ENCODE measurements around the gene GMDS.

The GMDS gene

DNA sequence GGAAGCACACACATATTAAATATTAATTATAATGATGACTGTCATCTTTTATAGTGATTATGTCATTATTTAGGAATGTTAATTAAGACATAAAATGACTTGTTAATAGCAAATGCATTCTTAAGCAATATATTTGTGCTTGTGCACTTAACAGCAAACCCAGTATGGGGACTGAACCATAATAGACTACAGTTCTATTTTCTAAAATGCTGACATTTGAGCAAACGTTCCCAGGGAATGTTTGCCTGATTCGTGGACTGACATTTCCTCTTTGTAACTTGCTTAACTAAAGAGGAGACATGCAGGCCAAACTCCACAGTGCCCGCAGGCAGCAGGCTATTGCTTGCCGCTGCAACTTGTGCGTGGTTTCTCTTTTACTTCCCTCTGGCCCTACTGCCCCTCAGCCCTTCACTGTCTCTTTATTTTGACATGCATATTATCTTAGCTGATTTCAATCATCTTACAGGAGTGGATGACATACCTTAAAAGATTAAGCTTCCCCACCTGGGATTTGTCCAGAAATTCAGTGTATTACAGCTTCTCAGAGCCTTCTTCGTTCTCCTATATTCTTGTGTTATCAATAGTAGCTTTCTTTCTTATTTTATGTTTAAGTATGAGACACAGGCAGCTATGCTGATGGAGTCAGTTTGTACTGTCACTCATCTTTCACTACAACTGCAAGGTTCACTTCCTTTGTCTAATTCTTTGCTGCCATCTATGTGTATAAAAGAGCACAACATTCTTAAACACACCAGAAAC lies 141.5 kb downstream of the GMDS start:
- no peak for DNase-seq (ENCODE audit: low read depth in 1 of 2, low spot score in 1 of 2)

DNA sequence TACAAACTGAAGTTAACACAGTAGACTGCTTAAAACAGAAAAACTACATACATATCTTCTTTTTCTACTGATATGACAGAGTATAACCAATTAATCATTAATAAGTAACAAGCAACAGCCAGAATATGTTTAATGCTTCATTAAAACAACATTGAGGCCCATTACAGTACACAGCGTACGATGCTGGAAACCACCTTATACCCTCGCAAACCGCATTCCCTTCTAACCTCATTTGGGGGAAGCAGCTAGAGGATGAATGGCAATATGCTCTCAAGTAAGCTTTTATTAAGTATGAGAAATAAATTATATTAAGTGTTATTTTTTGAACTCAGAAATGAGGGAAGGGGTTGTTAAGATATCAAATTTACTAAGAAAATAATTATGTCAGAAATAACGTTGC lies 142.4 kb downstream of the GMDS start:
- no peak for DNase-seq (ENCODE audit: low read depth in 1 of 2, low spot score in 1 of 2)

DNA sequence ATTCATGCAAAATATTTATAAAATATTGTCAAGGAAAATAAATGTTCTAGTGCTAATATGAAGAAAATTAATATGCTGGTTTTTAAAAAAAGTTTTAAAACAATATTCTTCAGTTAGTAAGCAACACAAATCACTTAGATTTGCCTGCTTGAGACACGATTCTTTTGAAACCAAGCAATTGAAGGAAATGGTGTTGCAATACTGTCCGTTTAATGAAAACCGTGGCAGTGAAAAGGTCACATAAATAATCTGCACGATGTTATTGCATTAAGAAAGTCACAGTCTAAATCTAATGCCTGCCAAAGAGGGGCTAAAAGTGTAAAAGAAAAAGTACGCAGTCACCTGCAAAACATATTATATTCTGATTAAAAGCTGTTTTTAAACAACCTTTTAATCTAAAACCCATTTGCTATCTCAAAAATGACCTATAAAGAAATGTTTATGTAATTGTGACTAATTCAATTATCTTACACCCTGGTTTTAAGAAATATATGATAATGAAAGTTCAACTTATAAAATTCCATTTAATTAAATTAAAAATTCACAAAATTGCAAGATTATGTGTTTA lies 143.0 kb downstream of the GMDS start:
- DNase-seq (ENCODE audit: low read depth in 1 of 2, low spot score in 1 of 2) = no peak

DNA sequence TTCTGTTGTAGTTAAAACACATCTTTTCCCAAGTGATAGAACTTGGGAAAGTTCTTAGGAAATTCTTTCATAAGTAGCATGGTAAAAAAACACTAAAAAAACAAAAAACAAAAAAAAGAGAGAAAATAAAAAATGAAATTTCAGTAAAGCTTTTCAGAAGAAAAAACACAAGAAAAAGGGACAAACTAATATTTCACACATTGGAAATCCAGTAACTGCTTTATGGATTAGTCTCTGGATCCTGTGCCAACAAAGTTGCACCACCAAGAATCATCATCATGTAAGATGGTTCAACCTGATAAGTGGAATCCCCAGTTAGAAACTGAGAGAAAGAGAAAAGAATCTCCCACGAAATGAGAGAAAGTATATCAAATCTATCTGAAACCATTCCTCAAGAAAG lies 144.2 kb downstream of the GMDS start:
- DNase-seq (ENCODE audit: low read depth in 1 of 2, low spot score in 1 of 2) = no peak

DNA sequence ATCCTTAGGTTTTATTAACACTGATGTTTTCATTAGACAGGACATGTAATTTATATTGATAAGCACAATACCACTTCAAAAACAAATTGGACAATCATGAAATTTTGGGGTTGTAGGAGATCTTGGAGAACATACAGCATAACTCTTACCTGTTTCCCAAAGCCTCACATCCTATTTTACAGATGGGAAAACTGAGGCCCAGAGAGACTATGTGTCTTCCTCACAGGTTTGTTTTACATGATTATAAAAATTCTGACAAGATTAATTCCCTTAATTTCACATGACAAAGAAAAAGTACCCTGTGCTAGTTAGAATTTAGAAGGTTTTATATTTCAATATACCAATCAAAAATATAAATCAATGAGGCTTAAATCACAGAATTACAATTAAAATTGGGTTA lies 145.5 kb downstream of the GMDS start:
- DNase-seq (ENCODE audit: low read depth in 1 of 2, low spot score in 1 of 2) = no peak

DNA sequence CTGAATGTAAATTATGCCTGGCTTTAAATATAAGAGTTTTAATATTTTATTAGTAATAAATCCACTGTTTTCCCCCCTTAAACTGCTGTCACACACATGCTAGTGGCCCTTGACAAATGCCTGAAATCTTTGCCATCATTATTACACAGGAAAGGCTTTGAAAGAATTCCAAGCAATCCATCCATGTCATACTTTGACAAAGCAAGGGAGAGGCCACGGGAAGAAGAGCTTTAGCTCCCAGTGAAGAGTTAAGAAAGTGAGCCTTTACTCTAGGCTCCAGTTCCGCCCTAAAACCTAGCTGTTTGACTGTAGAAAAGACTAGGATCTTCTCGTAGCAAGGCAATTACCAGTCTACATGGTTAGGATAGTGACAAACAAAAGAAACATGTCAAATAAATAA lies 147.9 kb downstream of the GMDS start:
- no peak for DNase-seq (ENCODE audit: low read depth in 1 of 2, low spot score in 1 of 2)

DNA sequence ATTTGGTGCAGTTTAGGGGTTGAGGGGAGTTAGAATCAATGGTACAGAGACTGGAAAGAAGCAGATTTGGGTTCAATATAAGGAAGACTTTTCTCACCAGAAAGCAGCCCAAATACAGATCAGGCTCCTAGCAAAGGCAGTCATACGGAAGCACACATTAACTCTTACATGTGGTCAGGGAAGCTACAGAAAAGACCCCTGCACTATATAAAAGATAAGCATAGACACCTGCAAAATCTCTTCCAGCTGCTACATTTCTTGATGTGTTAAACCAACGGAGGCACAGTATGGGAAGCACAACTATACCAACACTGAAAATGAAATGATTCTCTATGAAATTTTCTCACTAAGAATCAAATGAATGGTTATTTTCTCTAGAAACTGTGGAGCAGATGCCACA lies 150.8 kb downstream of the GMDS start:
- no peak for DNase-seq (ENCODE audit: low read depth in 1 of 2, low spot score in 1 of 2)

DNA sequence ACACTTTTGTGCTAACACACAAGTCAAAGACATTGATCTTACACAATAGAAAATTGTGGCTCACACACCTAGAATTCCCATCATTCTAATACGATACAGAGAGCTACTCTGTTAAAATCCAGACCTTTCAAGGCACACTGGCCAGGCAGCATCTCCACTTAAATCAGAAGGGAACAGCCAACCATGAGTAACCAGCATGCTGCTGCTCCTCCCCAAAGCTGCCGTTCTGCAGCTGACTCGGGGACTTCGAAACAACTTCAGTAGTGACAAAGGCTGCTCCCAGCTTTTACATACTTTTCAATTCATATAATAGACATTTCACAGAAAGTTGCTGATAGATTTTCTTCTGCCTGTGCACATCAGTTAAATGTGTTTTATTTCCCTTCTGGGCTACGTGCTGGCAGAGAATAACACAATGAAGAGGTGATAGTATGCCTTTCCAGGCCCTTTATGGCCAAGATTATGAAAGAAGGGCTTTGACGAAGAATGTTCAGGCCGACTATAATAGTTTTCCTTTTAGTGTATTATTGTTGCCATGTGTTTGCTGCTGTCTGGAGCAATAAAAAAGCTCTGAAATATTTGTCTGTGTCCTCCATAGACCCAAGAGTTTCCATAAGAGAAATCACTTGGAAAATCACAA lies 159.0 kb downstream of the GMDS start:
- DNase-seq (ENCODE audit: low read depth in 1 of 2, low spot score in 1 of 2) = no peak

DNA sequence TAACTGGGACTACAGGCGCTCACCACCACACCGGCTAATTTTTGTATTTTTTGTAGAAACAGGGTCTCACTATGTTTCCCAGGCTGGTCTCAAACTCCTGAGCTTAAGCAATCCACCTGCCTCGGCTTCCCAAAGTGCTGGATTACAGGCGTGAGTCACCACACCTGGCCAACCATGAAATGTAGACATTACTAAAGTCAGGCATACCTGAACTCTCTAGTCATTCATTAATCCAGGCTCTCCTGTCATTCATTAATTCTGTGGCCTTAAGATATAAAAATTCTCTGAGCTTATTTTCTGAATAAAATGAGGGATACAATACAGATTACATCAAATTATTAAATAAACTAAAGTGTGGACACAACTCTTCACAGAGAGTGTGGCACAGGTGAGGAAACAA lies 159.7 kb downstream of the GMDS start:
- no peak for DNase-seq (ENCODE audit: low read depth in 1 of 2, low spot score in 1 of 2)

DNA sequence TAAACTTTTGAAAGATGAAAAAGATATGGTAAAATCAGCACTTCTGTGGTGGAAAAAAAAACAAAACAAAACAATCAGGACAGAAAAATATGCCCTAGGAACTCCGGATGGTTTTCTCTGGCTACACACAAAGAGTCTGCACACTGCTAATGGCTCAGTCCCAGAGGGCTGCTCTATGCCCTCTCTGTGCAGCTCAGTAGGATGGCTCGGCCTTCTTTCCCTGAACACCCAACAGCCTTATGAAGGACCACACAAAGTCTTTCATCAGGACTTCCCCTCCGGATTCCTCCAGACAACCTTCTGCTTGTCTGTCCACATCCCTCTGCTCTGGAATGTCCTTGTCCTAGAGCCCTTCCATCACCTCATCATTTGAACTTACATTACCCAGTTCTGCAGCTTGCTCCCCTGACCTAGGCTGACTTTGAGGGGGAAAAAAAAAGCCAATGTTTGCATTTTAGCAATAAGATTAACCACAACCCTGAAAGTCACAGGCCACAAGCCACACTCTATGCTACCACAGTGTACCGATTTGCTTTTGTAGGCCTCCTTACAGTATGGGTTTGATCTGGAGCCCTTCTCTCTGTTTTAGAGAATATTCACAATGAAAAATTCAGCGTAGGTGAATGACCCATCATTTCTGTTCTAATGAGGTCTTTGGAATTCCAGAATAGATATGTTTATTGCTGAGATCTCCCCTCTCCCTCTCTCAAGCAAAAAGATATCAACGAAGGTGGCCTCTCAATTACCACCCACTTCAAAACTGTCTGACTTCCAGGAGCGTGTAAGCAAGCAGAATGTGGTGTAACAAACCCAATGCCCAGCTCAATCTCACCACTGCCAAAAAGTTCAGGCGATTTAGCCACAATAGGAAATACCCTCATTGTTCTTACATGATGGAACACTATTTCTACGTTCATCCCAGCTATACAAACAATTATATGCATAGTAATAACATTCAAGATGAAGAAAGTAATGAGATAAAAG lies 164.0 kb downstream of the GMDS start:
- no peak for DNase-seq (ENCODE audit: low read depth in 1 of 2, low spot score in 1 of 2)

DNA sequence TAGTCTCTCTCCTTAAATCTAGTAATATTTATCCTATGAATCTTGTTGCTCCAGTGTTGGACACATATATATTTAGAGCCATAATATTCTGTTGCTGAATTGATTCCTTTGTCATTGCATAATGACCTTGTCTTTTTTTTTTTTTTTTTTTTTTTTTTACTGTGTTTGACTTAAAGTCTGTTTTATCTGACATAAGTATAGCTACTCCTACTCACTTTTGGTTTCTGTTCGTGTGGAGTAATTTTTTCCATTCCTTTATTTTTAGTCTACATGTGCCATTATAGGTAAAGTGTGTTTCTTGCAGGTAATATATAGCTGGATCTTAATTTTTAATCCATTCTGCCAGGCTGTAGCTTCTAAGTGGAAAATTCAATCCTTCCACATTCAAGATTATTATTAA lies 166.5 kb downstream of the GMDS start:
- no peak for DNase-seq (ENCODE audit: low read depth in 1 of 2, low spot score in 1 of 2)

DNA sequence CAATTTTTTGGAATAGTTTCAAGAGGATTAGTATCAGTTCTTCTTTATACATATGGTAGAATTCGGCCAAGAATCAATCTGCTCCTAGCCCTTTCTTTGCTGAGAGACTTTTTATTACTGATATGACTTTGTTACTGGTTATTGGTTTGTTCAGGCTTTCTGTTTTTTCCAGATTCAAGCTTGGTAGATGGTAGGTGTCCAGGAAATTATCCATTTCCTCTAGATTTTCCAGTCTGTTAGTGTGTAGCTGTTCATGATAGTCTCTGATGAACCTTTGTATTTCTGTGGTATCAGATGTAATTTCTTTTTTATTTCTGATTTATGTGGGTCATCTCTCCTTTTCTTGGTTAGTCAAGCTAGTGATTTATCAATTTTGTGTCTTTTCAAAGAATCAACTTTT lies 167.6 kb downstream of the GMDS start:
- DNase-seq (ENCODE audit: low read depth in 1 of 2, low spot score in 1 of 2) = no peak

DNA sequence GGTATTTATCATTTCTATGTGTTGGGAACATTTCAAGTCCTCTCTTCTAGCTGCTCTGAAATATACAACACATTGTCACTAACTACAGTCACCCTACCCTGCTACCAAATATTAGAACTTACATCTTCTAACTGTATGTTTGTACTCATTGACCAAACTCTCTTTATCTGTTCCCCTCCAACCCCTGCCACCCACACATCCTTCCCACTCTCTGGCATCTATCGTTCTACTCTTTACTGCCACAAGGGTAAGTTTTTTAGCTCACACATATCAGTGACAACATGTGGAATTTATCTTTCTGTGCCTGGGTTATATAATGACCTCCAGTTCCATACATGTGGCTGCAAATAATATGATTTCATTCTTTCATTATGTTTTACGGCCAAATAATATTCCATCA lies 171.9 kb downstream of the GMDS start:
- DNase-seq (ENCODE audit: low read depth in 1 of 2, low spot score in 1 of 2) = no peak

DNA sequence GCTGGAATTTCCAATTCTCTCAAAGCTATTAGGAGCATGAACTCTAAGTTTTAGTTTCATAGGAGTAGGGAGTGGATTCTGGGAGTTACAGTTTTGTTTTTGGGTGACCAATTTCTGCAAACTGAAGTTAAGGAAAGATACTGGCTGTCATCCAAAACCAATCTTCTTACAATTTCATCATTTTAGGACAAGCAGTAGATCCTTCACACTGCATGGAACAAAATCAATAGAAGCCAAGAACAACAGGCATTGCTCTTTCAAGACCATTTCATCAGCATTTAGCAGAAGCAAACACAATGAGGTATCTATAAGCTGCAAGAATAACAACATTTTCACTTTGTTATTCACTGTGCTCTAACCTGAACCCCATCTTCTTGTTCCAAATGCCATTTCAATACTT lies 173.0 kb downstream of the GMDS start:
- no peak for DNase-seq (ENCODE audit: low read depth in 1 of 2, low spot score in 1 of 2)

DNA sequence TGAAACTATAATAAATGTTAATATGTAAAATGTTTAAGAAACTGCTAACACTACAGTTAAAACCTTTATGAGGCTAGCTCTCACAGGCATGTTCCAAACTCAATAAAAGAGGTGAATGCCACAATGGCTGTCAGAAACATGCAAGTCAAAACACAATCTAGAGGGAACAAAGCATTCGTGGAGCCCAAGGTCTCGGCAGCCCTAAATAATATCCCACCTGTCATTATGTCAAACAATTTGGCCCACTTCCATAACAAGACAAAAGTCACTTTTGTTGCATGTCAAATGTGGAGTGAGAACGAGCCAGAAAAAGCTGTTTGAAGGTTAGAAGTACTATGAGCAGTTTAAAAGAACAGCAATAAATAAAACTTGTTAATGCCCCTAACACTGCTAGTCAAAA lies 181.9 kb downstream of the GMDS start:
- DNase-seq (ENCODE audit: low read depth in 1 of 2, low spot score in 1 of 2) = no peak

DNA sequence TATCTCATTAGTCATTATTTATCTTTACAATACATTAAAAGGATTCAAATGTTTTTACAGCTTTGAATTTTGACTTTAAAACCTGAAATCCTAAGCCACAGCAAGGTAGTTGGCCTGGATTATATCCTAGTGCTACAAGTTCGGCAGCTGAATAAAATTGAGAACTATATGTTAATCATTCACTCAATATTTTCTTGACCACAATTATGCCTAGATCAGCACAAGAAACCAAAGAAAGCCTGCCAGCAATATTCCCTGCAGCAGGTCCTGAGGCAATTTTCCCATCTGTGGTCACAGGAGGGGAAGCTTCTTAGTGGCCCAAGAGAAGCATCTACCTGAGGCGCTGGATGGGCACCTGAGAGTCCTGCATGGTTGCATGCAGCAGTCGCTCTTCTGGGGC lies 183.5 kb downstream of the GMDS start:
- DNase-seq (ENCODE audit: low read depth in 1 of 2, low spot score in 1 of 2) = no peak

DNA sequence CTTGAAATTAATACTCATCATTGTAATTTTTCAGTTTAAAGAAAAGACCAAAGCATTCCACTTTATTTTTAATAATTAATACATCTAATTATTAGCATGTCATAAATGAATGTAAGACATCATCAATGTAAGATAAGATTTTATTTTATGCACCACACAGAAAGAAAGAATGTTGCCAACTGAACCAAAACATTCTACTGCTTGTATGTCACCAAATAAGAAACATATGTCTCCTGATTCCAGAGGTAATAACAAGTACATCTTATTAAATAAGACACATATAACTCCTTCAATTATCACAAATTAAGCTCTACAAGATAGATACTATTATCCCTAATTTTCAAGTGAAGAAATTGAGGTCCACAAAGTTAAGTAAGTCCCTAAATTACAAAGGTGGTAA lies 189.5 kb downstream of the GMDS start:
- no peak for DNase-seq (ENCODE audit: low read depth in 1 of 2, low spot score in 1 of 2)

DNA sequence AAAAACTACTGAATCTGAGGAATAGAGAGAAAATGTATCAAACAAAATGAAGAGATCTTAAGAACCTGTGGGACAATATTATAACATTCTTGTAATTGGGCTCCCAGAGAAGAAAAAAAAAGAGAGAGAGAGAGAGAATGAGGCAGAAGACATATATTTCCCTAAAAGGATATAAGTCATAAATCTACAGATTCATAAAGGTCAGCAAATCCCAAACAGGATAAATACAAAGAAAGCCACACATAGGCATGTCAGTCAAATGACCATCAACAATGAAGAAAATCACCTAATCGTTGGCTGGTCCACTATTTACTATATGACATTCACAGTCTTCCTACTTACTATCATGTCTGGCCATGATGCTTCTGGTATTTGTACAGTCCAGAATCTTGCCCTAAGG lies 190.3 kb downstream of the GMDS start:
- no peak for DNase-seq (ENCODE audit: low read depth in 1 of 2, low spot score in 1 of 2)

DNA sequence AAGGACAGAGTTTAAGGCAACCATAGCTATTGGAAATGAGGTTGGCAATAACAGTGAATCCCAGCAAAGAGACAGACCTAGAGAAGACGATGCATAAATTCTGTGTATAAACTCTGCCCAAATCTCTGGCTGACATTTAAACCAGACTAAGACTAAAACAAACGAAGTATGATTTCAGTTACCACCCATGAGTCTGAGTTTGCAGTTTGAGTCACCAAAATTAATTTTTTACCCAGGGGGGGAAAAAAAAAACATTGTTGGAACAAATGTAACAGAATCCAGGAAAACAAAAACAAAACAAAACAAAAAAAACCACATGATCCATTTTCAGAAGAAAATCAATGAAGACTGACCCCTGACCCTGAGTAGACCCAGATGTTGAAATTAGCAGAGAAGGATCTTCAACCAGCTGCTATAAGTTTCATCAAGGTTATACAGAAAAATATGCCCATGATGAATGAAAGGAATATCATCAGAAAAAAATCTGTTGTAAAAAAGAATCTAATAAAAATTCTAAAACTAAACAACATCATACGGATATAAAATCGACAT lies 190.8 kb downstream of the GMDS start:
- DNase-seq (ENCODE audit: low read depth in 1 of 2, low spot score in 1 of 2) = no peak

DNA sequence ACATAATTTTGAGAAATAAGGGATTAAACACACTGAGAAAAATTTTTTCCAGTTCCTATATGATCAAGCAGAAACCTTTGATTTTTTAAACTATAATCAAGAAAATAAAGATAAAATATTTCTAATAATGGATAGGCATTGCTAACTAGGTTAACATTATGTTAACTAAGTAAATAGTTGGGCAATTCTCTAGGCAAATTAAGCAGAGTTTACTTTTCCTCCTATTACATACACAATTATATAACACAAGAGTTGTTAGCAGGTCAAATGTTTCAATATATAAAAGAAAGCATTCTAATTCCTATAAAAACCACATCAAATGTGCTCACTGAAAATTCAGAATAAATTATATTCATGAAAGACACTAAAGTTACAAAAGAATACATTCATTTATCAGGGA lies 191.7 kb downstream of the GMDS start:
- no peak for DNase-seq (ENCODE audit: low read depth in 1 of 2, low spot score in 1 of 2)

DNA sequence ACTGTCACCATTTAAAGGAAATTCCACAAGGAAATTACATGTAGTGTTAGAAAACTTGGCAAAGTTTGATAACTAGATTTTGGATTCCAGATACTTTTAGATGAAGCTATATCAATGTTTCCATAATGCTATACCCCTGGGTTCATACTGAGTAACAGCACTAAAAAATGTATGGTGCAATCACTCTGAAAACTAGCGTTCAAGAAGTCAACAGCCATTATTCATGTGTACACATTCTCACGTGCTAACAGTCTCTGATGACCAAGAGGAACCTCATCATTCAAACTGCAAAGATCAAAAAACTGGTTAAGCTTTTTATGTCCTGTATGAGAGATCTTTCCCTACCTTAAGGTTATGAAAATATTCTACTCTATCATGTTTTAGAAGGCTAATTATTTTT lies 197.6 kb downstream of the GMDS start:
- no peak for DNase-seq (ENCODE audit: low read depth in 1 of 2, low spot score in 1 of 2)
